ENCODE results near the gene TRMT1.

DNA sequence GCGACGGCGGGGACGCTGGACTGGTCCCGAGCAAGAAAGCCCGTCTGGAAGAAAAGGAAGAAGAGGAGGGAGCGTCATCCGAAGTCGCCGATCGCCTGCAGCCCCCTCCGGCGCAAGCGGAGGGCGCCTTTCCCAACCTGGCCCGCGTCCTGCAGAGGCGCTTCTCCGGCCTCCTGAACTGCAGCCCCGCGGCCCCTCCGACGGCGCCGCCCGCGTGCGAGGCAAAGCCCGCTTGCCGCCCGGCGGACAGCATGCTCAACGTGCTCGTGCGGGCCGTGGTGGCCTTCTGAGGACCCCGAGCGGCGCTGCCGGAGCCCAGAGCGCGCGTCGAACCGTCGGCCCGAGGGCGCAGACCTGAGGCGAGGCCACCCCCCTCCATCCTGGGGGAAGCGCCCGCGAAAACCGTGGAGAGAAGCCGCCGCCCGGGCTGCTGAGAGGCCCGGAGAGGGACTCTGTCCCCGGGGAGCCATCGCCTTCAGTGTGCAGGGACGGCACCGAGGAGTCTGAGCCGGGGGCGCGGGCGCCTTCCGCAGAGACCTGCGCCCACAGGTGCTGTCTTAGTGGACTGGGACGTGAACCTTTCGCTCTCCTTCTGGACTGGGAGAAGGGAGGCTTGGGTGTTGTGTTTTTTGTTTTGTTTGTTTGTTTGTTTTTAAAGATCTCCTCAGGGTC is 37.2 kb upstream of the TRMT1 start:
- TF ChIP-seq POLR2A (IDR thresholded peaks at IDR 0.05; ENCODE audit: low read length) (no peak), GATA1 (IDR thresholded peaks at IDR 0.05; ENCODE audit: low read depth, low read length) (no peak)

Measured in erythroblast (primary cell).